Mucosa of stomach (tissue), 1 donor: Measurements from ENCODE around the gene ACOX1.

Experiments
- H3K27me3 ChIP-seq: one replicate; pipeline ENCODE4 v1.7.0; 2013; ENCODE audit warnings: mild to moderate bottlenecking, low read length; ENCODE audit not compliant: control insufficient read depth, insufficient read depth
- H3K36me3 ChIP-seq: one replicate; pipeline ENCODE4 v1.7.0; 2013; ENCODE audit warnings: low read length; ENCODE audit not compliant: control insufficient read depth, insufficient read depth
- H3K4me1 ChIP-seq: one replicate; pipeline ENCODE4 v1.7.0; 2013; ENCODE audit warnings: mild to moderate bottlenecking, low read length; ENCODE audit not compliant: control insufficient read depth, insufficient read depth
- H3K4me3 ChIP-seq: one replicate; pipeline ENCODE4 v1.7.0; 2013; ENCODE audit warnings: low read length
- H3K9ac ChIP-seq: one replicate; pipeline ENCODE4 v1.7.0; 2013; ENCODE audit warnings: mild to moderate bottlenecking, low read length, moderate library complexity
- H3K9me3 ChIP-seq: one replicate; pipeline ENCODE4 v1.7.0; 2013; ENCODE audit warnings: mild to moderate bottlenecking, low read length, moderate library complexity; ENCODE audit not compliant: control insufficient read depth
- donor health status: Pancreatic carcinoma.

Gene ACOX1

GRCh38 chr17:76005263-76006149, 26.5 kb upstream of the ACOX1 start:
- no peaks in the 10 kb centered on the region for H3K36me3 ChIP-seq
- no peak overlapping the region for H3K9ac ChIP-seq
- H3K27me3 ChIP-seq, result no peaks in the 10 kb centered on the region
- peaks cover 37% of the 10 kb centered on the region for H3K4me1 ChIP-seq
- no peaks in the 10 kb centered on the region for H3K9me3 ChIP-seq
- H3K4me3 ChIP-seq, result no peak overlapping the region

GRCh38 chr17:76004750-76005262, 25.8 kb upstream of the ACOX1 start:
- H3K9ac ChIP-seq, result no peak overlapping the region
- H3K9me3 ChIP-seq, result no peaks in the 10 kb centered on the region
- no peaks in the 10 kb centered on the region for H3K36me3 ChIP-seq
- peaks cover 44% of the 10 kb centered on the region for H3K4me1 ChIP-seq
- no peaks in the 10 kb centered on the region for H3K27me3 ChIP-seq
- no peak overlapping the region for H3K4me3 ChIP-seq

- H3K36me3 ChIP-seq, result no peaks in the 10 kb centered on the region
- H3K9ac ChIP-seq, result no peak overlapping the region
- H3K4me1 ChIP-seq, result peaks cover 47% of the 10 kb centered on the region
Observed at GRCh38 chr17:76003915-76004314, 24.9 kb upstream of the ACOX1 start.

GRCh38 chr17:76002100-76002499, 23.1 kb upstream of the ACOX1 start:
- no peak overlapping the region for H3K4me3 ChIP-seq
- H3K9me3 ChIP-seq, result no peaks in the 10 kb centered on the region
- peaks cover 64% of the 10 kb centered on the region for H3K4me1 ChIP-seq
- no peak overlapping the region for H3K9ac ChIP-seq
- H3K27me3 ChIP-seq, result no peaks in the 10 kb centered on the region
- H3K36me3 ChIP-seq, result no peaks in the 10 kb centered on the region

More at GRCh38 chr17:76003915-76004314, 24.9 kb upstream of the ACOX1 start:
- Histone ChIP-seq H3K4me3 (no peak overlapping the region), H3K27me3 (no peaks in the 10 kb centered on the region), H3K9me3 (no peaks in the 10 kb centered on the region)

GRCh38 chr17:76000755-76001521, 22.0 kb upstream of the ACOX1 start, which contains the start of gene CDK3:
Gene CDK3 (plus strand): TSS chr17:76000855. CDS start chr17:76001426, 571 bp downstream.
- Histone ChIP-seq H3K9ac (no peak within 1 kb of the TSS), H3K36me3 (no peaks in the 10 kb centered on the region), H3K4me3 (no peak within 1 kb of the TSS), H3K4me1 (peaks cover 74% of the 10 kb centered on the region), H3K27me3 (no peaks in the 10 kb centered on the region), H3K9me3 (no peaks in the 10 kb centered on the region)

GRCh38 chr17:76000016-76000754, 21.2 kb upstream of the ACOX1 start:
- Histone ChIP-seq H3K4me1 (peaks cover 72% of the 10 kb centered on the region), H3K27me3 (no peaks in the 10 kb centered on the region), H3K36me3 (no peaks in the 10 kb centered on the region), H3K4me3 (no peak overlapping the region), H3K9ac (no peak overlapping the region), H3K9me3 (no peaks in the 10 kb centered on the region)

GRCh38 chr17:75998327-75998795, 19.4 kb upstream of the ACOX1 start:
- H3K36me3 ChIP-seq, result no peaks in the 10 kb centered on the region
- H3K9ac ChIP-seq, result no peak overlapping the region
- no peak overlapping the region for H3K4me3 ChIP-seq
- peaks cover 59% of the 10 kb centered on the region for H3K4me1 ChIP-seq
- H3K9me3 ChIP-seq, result no peaks in the 10 kb centered on the region
- H3K27me3 ChIP-seq, result no peaks in the 10 kb centered on the region

- peak overlapping the region; percentile 44 for H3K9ac ChIP-seq
- no peaks in the 10 kb centered on the region for H3K27me3 ChIP-seq
- H3K4me3 ChIP-seq, result no peak overlapping the region
- no peaks in the 10 kb centered on the region for H3K36me3 ChIP-seq
- no peaks in the 10 kb centered on the region for H3K9me3 ChIP-seq
- H3K4me1 ChIP-seq, result peaks cover 55% of the 10 kb centered on the region
Observed at GRCh38 chr17:75996665-75997590, 18.0 kb upstream of the ACOX1 start.

- Histone ChIP-seq H3K9ac (no peak overlapping the region), H3K4me1 (peaks cover 48% of the 10 kb centered on the region), H3K27me3 (no peaks in the 10 kb centered on the region), H3K9me3 (no peaks in the 10 kb centered on the region), H3K36me3 (no peaks in the 10 kb centered on the region), H3K4me3 (no peak overlapping the region)
Observed at GRCh38 chr17:75995385-75995925, 16.5 kb upstream of the ACOX1 start.

- H3K9me3 ChIP-seq, result no peaks in the 10 kb centered on the region
- H3K27me3 ChIP-seq, result no peaks in the 10 kb centered on the region
- no peak overlapping the region for H3K9ac ChIP-seq
- no peaks in the 10 kb centered on the region for H3K36me3 ChIP-seq
- H3K4me1 ChIP-seq, result peaks cover 42% of the 10 kb centered on the region
- no peak overlapping the region for H3K4me3 ChIP-seq
Observed at GRCh38 chr17:75994802-75995370, 15.9 kb upstream of the ACOX1 start.
